GM19397 (cell line): ENCODE data around the gene TRIP10.

Source experiments
- ATAC-seq: cut with Tn5 transposase; IDR thresholded peaks from one replicate; pipeline ENCODE4 v1.9.1; 2021; ENCODE audit warnings: mild to moderate bottlenecking, moderate library complexity; ENCODE audit not compliant: unreplicated experiment

Gene TRIP10

DNA sequence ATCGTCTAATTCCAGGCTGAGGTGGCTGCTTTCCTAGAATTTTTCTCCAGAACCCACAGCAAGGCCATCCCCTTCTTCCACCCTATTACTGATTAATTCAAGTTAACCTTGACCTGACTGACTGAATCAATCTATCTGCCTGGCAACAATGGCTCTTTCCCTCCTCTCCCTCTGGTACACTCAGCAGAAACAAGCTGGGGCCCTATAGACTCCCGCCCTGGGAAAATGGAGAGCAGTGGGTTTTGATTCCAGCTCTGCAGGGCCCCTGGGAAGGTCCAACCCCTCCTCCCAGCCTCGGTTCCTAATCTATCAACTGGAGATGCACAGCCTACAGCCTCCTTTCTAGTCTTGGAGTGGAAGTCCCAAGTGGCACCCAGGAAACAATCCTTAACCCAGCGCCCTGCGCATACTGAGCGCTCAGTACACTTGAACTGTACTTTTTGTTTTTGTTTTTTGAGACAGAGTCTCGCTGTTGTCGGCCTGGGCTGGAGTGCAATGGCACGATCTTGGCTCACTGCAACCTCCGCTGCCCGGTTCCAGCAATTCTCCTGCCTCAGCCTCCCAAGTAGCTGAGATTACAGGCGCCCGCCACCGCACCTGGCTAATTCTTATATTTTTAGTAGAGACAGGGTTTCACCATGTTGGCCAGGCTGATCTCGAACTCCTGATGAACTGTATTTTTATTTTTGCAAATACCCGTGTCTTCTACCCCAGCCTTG, 13.8 kb upstream of the TRIP10 start:
- ATAC-seq, result no peak

DNA sequence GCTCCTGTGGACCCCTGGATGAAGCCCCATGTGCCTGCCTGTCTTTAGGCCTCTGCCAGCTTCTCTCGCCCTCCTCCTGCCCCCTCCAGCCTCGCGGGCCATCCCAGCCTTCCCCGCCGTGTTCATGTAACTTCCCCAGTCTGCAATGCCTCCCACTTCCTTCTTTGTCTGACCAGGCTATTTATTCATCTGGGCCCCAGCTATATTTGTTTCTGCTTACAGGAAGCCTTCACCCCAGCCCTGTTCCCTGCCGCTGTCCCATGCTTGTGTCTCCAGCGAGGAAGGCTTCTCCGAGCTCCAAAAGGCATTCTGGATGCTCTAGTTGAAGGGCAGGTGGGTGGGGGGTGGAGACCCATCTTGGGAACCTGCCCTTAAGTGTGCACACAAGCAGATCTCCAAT, 11.1 kb upstream of the TRIP10 start:
- no peak for ATAC-seq

DNA sequence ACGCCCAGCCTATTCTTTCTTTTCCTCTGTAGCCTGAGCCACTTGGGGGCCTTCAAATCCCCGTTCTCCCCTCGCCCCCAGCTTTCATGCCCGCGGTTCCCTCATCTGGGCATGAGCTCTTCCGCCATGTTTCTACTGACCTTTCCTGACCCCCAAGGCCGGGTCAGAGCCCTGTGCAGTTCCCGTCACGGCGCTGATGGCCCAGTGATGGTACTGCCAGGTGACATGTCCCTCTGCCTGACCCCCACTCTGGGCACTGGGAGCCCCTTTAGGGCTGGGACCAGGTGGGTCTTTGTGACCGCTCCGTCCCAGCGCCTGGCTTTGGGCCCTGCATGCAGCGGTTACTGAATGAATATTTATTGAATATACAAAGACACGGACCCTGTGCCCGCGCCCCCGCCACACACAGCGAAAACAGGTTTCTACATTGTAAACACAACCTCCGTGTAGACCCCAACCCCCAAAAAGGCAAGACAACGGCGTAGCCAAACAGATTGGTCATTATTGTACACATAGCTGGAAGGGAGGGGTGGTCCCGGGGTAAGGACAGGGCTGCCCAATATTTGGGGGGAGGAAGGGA, 9.8 kb upstream of the TRIP10 start:
- no peak for ATAC-seq

DNA sequence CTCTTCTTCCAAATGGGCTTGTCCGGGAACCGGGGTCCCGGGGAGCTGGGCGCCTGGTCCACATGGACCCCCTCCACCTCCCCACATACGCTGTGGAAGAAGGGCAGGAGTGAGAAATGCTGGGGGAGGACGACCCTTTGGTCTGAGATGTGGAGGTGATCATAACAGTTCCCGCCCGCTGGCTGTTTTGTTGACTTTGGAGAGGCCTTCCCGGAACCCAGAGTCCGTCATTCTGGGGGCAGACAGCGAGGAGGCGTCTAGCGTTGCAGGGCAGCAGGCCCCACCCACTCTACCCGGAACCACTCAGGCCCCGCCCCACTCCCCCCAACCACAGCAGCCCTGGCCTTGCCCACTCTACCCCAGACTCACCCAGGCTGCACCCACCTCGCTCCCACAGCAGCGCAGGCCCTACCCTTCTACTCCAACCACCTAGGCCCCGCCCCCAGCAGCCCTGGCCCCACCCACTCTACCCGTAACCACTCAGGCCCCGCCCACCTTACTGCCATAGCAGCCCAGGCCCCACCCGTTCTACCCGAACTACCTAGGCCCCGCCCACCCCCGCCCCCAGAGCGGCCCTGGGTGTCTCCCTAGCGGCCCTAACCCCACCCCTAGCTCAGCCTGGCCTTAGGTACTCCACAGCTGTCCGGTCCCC, 9.2 kb upstream of the TRIP10 start:
- ATAC-seq, result no peak

- ATAC-seq, result no peak
These were observed 8.4 kb upstream of the TRIP10 start for GRCh38 chr19:6730941-6731670.

GRCh38 chr19:6731822-6732221, 7.7 kb upstream of the TRIP10 start:
- no peak for ATAC-seq

- no peak for ATAC-seq
These were observed 6.6 kb upstream of the TRIP10 start for GRCh38 chr19:6732803-6733337.

DNA sequence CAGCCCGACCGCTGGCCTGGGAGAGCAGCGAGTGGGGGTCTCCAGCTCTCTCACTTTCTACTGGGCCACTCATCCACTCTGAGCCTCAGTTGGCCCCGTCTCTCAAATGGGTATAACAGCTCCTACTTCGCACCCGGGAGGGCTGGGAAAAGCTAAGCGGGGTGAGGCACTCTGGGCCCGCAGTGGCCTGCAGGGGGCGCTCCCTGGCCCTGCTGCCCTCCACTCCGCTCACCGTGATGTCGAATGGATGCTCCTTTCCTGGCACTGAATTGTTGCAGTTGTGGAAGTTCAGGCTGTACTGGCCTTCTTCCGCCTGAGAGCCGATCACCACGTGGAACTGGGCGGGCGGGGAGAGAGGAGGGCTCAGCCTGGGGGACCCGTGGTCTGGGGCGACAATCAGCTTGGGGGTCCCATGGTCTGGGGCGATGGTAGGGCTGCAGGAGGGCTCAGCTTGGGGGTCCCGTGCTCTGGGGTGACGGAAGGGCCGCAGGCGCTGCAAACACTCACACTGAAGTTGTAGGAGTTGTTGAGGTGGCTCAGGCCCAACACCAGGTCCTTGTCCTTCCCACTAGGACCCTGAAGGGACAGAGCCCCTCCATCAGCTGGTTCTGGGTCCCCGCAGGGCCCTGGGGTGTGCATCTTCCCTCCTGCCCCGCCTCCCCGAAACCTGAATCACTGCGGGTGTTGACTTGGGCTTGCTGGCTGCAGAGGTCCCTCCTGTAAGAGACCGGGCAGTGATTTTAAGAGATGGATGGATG, 6.0 kb upstream of the TRIP10 start:
- ATAC-seq, result no peak

- ATAC-seq, result no peak
These were observed 5.3 kb upstream of the TRIP10 start for GRCh38 chr19:6734096-6734696.

- ATAC-seq, result no peak
These were observed 4.1 kb upstream of the TRIP10 start for GRCh38 chr19:6735181-6735911.

DNA sequence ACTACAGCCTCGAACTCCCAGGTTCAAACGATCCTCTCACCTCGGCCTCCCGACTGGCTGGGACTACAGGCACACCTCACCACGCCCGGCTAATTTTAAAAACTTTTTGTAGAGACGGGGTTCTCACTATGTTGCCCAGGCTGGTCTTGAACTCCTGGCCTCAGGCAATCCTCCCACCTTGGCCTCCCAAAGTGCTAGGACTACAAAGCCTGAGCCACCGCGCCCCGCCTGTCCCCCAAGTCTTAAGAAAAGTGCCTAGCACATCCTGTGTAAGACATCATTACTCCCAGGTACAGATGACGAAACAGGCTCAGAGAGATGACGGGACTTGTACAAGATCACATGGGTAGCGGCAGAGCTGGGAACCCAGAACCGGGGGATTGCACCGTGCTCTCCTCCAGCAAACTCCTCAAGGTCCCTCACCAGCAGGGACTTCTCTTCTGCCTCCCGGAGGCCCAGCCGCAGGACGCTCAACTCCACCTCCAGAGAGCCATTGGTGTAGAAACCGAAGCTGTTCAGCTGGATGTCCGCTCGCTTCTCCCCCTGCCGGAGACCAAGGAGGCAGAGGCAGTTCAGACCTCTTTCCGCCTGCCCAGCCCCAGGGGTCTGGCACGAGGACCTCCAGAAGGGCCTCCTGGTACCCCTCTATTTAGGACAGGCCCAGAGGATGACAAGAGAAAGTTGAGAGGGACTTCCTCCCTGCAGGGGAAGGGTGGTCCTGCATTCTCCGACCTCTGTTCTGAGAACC, 3.1 kb upstream of the TRIP10 start:
- ATAC-seq, result no peak

DNA sequence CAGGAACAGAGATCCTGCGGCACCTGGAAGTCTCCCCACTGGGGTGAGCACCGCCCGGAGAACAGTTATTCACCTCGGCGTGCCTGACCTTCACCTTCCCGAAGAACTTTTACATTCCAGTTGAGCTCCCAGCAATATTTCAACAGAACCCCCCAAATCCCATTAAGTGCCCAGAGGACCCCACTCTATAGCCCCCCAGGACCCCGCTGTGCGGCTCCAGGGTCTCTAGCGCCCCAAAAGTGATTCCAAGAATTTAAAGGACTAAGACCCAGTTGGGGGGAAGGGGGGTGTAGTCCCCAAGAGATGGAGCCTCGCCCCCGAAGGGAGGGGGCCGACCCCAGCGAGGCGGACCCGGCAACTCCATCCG, 2.6 kb upstream of the TRIP10 start:
- no peak for ATAC-seq

GRCh38 chr19:6737284-6737872, 2.1 kb upstream of the TRIP10 start, which contains the start of gene GPR108:
Gene GPR108, minus strand, starts transcription at chr19:6737580. Its CDS starts 4 bp downstream, at chr19:6737576.
- ATAC-seq, result peak; percentile 57

GRCh38 chr19:6737873-6738786, 1.4 kb upstream of the TRIP10 start:
- ATAC-seq, result no peak

GRCh38 chr19:6738787-6739389, 592 bp upstream of the TRIP10 start:
- ATAC-seq, result no peak

- ATAC-seq, result no peak
These were observed 556 bp downstream of the TRIP10 start for GRCh38 chr19:6739883-6740588.
